Measurements from ENCODE around the gene CASP10.
"Not testable (repeated sequence)": the region's sequence is repeated elsewhere in the genome, so short reads cannot be mapped to it uniquely, and the experiment has no call there.

CASP10 gene

GRCh38 chr2:201158111-201158929, 24.6 kb upstream of the CASP10 start:
- H3K4me1 ChIP-seq (ENCODE audit: control insufficient read depth, insufficient read depth, low read length): peaks cover 8% of the 10 kb centered on the region
- H3K9ac ChIP-seq (ENCODE audit: low read depth, low read length): no peak overlapping the region
- no peaks in the 10 kb centered on the region for H3K9me3 ChIP-seq (ENCODE audit: control insufficient read depth, insufficient read depth, low read length)
- no peaks in the 10 kb centered on the region for H3K27me3 ChIP-seq (ENCODE audit: control insufficient read depth, insufficient read depth, low read length)
- peaks cover under 1% of the 10 kb centered on the region for H3K36me3 ChIP-seq (ENCODE audit: control insufficient read depth, insufficient read depth, low read length)
- no peak overlapping the region for H3K4me3 ChIP-seq (ENCODE audit: low read depth, low read length)

DNA sequence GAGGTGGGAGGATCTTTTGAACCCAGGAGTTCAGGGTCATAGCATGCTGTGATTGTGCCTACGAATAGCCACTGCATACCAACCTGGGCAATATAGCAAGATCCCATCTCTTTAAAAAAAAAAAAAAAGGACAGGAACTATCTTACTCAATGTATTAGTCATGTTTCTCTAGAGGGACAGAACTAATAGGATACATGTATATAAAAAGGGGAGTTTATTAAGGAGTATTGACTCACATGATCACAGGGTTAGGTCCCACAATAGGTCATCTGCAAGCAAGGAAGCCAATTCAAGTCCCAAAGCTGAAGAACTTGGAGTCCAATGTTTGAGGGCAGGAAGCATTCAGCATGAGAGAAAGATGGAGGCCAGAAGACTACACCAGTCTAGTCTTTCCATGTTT, 18.8 kb upstream of the CASP10 start:
- H3K4me1 ChIP-seq (ENCODE audit: control insufficient read depth, insufficient read depth, low read length): no peaks in the 10 kb centered on the region
- H3K9me3 ChIP-seq (ENCODE audit: control insufficient read depth, insufficient read depth, low read length): no peaks in the 10 kb centered on the region
- peaks cover 6% of the 10 kb centered on the region for H3K36me3 ChIP-seq (ENCODE audit: control insufficient read depth, insufficient read depth, low read length)
- no peaks in the 10 kb centered on the region for H3K27me3 ChIP-seq (ENCODE audit: control insufficient read depth, insufficient read depth, low read length)
- no peak overlapping the region for H3K9ac ChIP-seq (ENCODE audit: low read depth, low read length)
- no peak overlapping the region for H3K4me3 ChIP-seq (ENCODE audit: low read depth, low read length)

DNA sequence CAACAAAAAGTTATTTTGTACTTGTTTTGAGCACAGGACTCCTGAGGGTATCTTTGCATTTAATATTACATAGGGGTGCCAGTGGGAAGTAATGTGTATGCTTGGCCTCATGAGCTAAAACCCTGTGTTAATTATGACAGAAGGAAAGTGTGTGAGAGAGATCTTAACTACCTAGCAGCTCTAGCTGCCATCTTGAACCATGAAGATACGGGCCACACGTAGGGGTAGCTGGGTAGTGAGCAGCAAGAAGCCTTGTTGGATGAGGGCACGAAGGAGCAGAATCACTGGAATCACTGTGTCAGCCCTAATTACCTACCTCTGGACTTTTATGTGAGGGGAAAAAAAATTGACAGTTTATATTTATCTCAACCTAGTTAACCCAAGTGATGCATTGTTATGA, 15.4 kb upstream of the CASP10 start:
- Histone ChIP-seq H3K27me3 (ENCODE audit: control insufficient read depth, insufficient read depth, low read length) (no peaks in the 10 kb centered on the region), H3K9me3 (ENCODE audit: control insufficient read depth, insufficient read depth, low read length) (no peaks in the 10 kb centered on the region), H3K4me1 (ENCODE audit: control insufficient read depth, insufficient read depth, low read length) (no peaks in the 10 kb centered on the region), H3K4me3 (ENCODE audit: low read depth, low read length) (no peak overlapping the region), H3K9ac (ENCODE audit: low read depth, low read length) (no peak overlapping the region), H3K36me3 (ENCODE audit: control insufficient read depth, insufficient read depth, low read length) (peaks cover 6% of the 10 kb centered on the region)

GRCh38 chr2:201168496-201168895, 14.4 kb upstream of the CASP10 start:
- not testable (repeated sequence) for H3K36me3 ChIP-seq (ENCODE audit: control insufficient read depth, insufficient read depth, low read length); H3K9ac ChIP-seq (ENCODE audit: low read depth, low read length); H3K27me3 ChIP-seq (ENCODE audit: control insufficient read depth, insufficient read depth, low read length); H3K4me3 ChIP-seq (ENCODE audit: low read depth, low read length); H3K9me3 ChIP-seq (ENCODE audit: control insufficient read depth, insufficient read depth, low read length); H3K4me1 ChIP-seq (ENCODE audit: control insufficient read depth, insufficient read depth, low read length)

GRCh38 chr2:201171259-201171814, 11.6 kb upstream of the CASP10 start:
- no peaks in the 10 kb centered on the region for H3K36me3 ChIP-seq (ENCODE audit: control insufficient read depth, insufficient read depth, low read length)
- no peak overlapping the region for H3K4me3 ChIP-seq (ENCODE audit: low read depth, low read length)
- no peak overlapping the region for H3K9ac ChIP-seq (ENCODE audit: low read depth, low read length)
- H3K9me3 ChIP-seq (ENCODE audit: control insufficient read depth, insufficient read depth, low read length): no peaks in the 10 kb centered on the region
- H3K4me1 ChIP-seq (ENCODE audit: control insufficient read depth, insufficient read depth, low read length): peaks cover 7% of the 10 kb centered on the region
- no peaks in the 10 kb centered on the region for H3K27me3 ChIP-seq (ENCODE audit: control insufficient read depth, insufficient read depth, low read length)

- Histone ChIP-seq H3K27me3 (ENCODE audit: control insufficient read depth, insufficient read depth, low read length) (no peaks in the 10 kb centered on the region), H3K4me1 (ENCODE audit: control insufficient read depth, insufficient read depth, low read length) (peaks cover 9% of the 10 kb centered on the region), H3K9ac (ENCODE audit: low read depth, low read length) (no peak overlapping the region), H3K9me3 (ENCODE audit: control insufficient read depth, insufficient read depth, low read length) (no peaks in the 10 kb centered on the region), H3K4me3 (ENCODE audit: low read depth, low read length) (no peak overlapping the region), H3K36me3 (ENCODE audit: control insufficient read depth, insufficient read depth, low read length) (no peaks in the 10 kb centered on the region)
Observed at GRCh38 chr2:201172279-201172678, 10.7 kb upstream of the CASP10 start.

GRCh38 chr2:201174687-201175086, 8.3 kb upstream of the CASP10 start:
- Histone ChIP-seq H3K27me3 (ENCODE audit: control insufficient read depth, insufficient read depth, low read length) (no peaks in the 10 kb centered on the region), H3K4me1 (ENCODE audit: control insufficient read depth, insufficient read depth, low read length) (peaks cover 9% of the 10 kb centered on the region), H3K9ac (ENCODE audit: low read depth, low read length) (no peak overlapping the region), H3K9me3 (ENCODE audit: control insufficient read depth, insufficient read depth, low read length) (no peaks in the 10 kb centered on the region), H3K36me3 (ENCODE audit: control insufficient read depth, insufficient read depth, low read length) (peaks cover 3% of the 10 kb centered on the region), H3K4me3 (ENCODE audit: low read depth, low read length) (no peak overlapping the region)

DNA sequence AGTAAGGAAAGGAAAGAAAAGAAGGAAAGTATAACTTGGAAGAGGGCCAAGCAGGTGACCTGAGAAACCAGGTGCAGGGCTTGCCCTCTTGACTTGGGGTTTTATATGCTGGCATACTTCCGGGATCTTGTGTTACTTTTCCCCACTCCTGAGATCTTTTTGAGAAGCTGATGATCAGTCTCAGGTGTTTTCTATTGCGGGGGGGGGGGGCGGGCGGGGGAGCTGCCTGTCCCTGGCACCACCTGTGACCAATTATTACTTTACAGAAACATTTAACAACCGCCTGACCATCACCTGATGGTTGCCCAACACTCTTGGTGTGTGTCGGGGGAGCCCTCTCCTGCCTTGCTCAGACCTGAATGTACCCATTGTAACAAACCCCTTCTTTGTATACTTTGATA, 6.9 kb upstream of the CASP10 start:
- no peak overlapping the region for H3K9ac ChIP-seq (ENCODE audit: low read depth, low read length)

DNA sequence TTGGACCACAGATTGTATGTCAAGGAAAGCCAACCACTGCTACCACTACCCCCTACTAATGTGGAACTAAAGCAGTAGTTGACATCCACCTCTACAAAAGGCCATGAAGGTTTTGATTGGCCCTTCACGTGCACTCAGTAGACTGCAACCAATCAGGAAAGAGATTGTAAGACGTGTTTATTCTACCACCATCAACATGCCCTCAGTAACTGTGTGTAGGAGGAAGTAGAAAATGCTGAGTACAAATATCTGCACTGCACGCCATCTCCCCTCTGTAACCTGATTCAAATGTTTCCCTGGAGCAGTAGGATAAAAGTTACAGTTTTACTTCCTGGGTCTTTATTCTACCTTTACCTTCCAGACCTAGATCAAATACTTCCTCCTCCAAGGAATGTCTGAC, 2.9 kb upstream of the CASP10 start:
- Histone ChIP-seq H3K4me1 (ENCODE audit: control insufficient read depth, insufficient read depth, low read length) (peaks cover 4% of the 10 kb centered on the region), H3K9me3 (ENCODE audit: control insufficient read depth, insufficient read depth, low read length) (no peaks in the 10 kb centered on the region), H3K36me3 (ENCODE audit: control insufficient read depth, insufficient read depth, low read length) (peaks cover 3% of the 10 kb centered on the region), H3K9ac (ENCODE audit: low read depth, low read length) (no peak overlapping the region), H3K4me3 (ENCODE audit: low read depth, low read length) (no peak overlapping the region), H3K27me3 (ENCODE audit: control insufficient read depth, insufficient read depth, low read length) (no peaks in the 10 kb centered on the region)

More for the DNA sequence above, 6.9 kb upstream of the CASP10 start:
- H3K27me3 ChIP-seq (ENCODE audit: control insufficient read depth, insufficient read depth, low read length): no peaks in the 10 kb centered on the region
- peaks cover 3% of the 10 kb centered on the region for H3K36me3 ChIP-seq (ENCODE audit: control insufficient read depth, insufficient read depth, low read length)
- H3K4me1 ChIP-seq (ENCODE audit: control insufficient read depth, insufficient read depth, low read length): peaks cover 9% of the 10 kb centered on the region
- H3K9me3 ChIP-seq (ENCODE audit: control insufficient read depth, insufficient read depth, low read length): no peaks in the 10 kb centered on the region
- no peak overlapping the region for H3K4me3 ChIP-seq (ENCODE audit: low read depth, low read length)

- Histone ChIP-seq H3K9ac (ENCODE audit: low read depth, low read length) (peak overlapping the region; percentile 29), H3K4me1 (ENCODE audit: control insufficient read depth, insufficient read depth, low read length) (no peaks in the 10 kb centered on the region), H3K36me3 (ENCODE audit: control insufficient read depth, insufficient read depth, low read length) (peaks cover 3% of the 10 kb centered on the region), H3K4me3 (ENCODE audit: low read depth, low read length) (peak overlapping the region; percentile 14), H3K27me3 (ENCODE audit: control insufficient read depth, insufficient read depth, low read length) (no peaks in the 10 kb centered on the region), H3K9me3 (ENCODE audit: control insufficient read depth, insufficient read depth, low read length) (no peaks in the 10 kb centered on the region)
Observed at GRCh38 chr2:201183365-201183727, 405 bp downstream of the CASP10 start.

GRCh38 chr2:201183835-201184234, 894 bp downstream of the CASP10 start:
- H3K4me3 ChIP-seq (ENCODE audit: low read depth, low read length); H3K9me3 ChIP-seq (ENCODE audit: control insufficient read depth, insufficient read depth, low read length); H3K9ac ChIP-seq (ENCODE audit: low read depth, low read length); H3K4me1 ChIP-seq (ENCODE audit: control insufficient read depth, insufficient read depth, low read length); H3K27me3 ChIP-seq (ENCODE audit: control insufficient read depth, insufficient read depth, low read length); H3K36me3 ChIP-seq (ENCODE audit: control insufficient read depth, insufficient read depth, low read length): not testable (repeated sequence)

DNA sequence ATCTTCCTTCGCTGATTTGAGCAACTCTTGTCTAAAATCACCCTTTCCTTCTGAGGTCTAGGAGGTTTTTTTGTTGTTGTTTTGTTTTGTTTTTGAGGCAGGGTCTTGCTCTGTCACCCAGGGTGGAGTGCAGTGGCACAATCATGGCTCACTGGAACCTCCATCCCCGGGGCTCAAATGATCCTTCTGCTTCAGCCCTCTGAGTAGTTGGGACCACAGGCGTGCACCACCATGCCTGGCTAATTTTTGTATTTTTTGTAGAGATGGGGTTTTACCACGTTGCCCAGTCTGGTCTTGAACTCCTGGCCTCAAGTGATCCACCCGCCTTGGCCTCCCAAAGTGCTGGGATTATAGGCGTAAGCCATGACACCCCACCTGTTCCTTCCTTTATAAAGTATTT, 1.3 kb downstream of the CASP10 start:
- not testable (repeated sequence) for H3K27me3 ChIP-seq (ENCODE audit: control insufficient read depth, insufficient read depth, low read length); H3K36me3 ChIP-seq (ENCODE audit: control insufficient read depth, insufficient read depth, low read length); H3K4me3 ChIP-seq (ENCODE audit: low read depth, low read length); H3K9ac ChIP-seq (ENCODE audit: low read depth, low read length); H3K4me1 ChIP-seq (ENCODE audit: control insufficient read depth, insufficient read depth, low read length); H3K9me3 ChIP-seq (ENCODE audit: control insufficient read depth, insufficient read depth, low read length)
